SK-N-SH (cell line): Measurements from ENCODE around the gene ZNF594. TPM values are rescaled to one million over a fixed set of nuclear protein-coding genes. Genes with fewer than 3 reads are reported as not detected.

Experiments used
- CTCF ChIA-PET: fragments of 300-600, 350-600 bp; formaldehyde crosslinking; extraction: SDS; loops from one replicate; lab custom pipeline; 2021; lab: Yijun Ruan, JAX
- POLR2A ChIA-PET: fragments of 350-600 bp; sonication (Branson Sonifier 250); formaldehyde crosslinking; extraction: SDS; loops from one replicate; lab custom pipeline; 2020; ENCODE audit warnings: antibody characterized with exemption, inconsistent platforms; lab: Yijun Ruan, JAX
- DNase-seq: peaks from one replicate; pipeline ENCODE4 v3.0.0; 2012
- H2AFZ ChIP-seq: fragments of 200-600 bp; sonication (generic); 2 replicates; pipeline ENCODE4 v1.8.1; 2016; ENCODE audit warnings: antibody characterized with exemption, mild to moderate bottlenecking, low read depth
- H3F3A ChIP-seq: fragments of 200-600 bp; sonication (generic); replicated peaks from 2 replicates; pipeline ENCODE3; 2016; ENCODE audit warnings: antibody characterized with exemption, mild to moderate bottlenecking; ENCODE audit not compliant: insufficient read depth
- H3K27ac ChIP-seq, 2 experiments: fragments of 200-500 bp in 1 of 2; fragments of 200-600 bp in 1 of 2; sonication (Bioruptor generic) in 1 of 2; sonication (generic), shearing (Covaris generic) in 1 of 2; 2 replicates each; pipeline versions ENCODE4 v1.5.1 to v1.6.1; 2014 to 2016; ENCODE audit warnings: low read depth in 2 of 2, inconsistent platforms in 1 of 2, low read length in 1 of 2, mild to moderate bottlenecking in 1 of 2, mixed read lengths in 1 of 2
- H3K27me3 ChIP-seq: fragments of 200-600 bp; sonication (generic), shearing (Covaris generic); 2 replicates; pipeline ENCODE4 v1.6.1; 2016; ENCODE audit warnings: mixed run types; ENCODE audit not compliant: insufficient read depth
- H3K36me3 ChIP-seq, 2 experiments: fragments of 200-500 bp in 1 of 2; fragments of 200-600 bp in 1 of 2; sonication (Bioruptor generic) in 1 of 2; sonication (generic) in 1 of 2; replicated peaks in 1 of 2; 2 replicates each; pipeline versions ENCODE3 to v1.5.1; 2014 to 2016; ENCODE audit warnings: low read length in 1 of 2, mild to moderate bottlenecking in 1 of 2; ENCODE audit not compliant: insufficient read depth in 2 of 2, control insufficient read depth in 1 of 2
- H3K4me1 ChIP-seq, 2 experiments: fragments of 200-500 bp in 1 of 2; fragments of 200-600 bp in 1 of 2; sonication (Bioruptor generic) in 1 of 2; sonication (generic), shearing (Covaris generic) in 1 of 2; 2 replicates each; pipeline versions ENCODE4 v1.5.1 to v1.6.1; 2014 to 2016; ENCODE audit warnings: low read depth in 1 of 2, low read length in 1 of 2, mixed run types in 1 of 2; ENCODE audit not compliant: insufficient read depth in 2 of 2, control insufficient read depth in 1 of 2
- H3K4me2 ChIP-seq: fragments of 200-600 bp; sonication (generic), shearing (Covaris generic); 2 replicates; pipeline ENCODE4 v1.6.1; 2017; ENCODE audit warnings: mixed run types
- H3K4me3 ChIP-seq, 2 experiments: fragments of 200-500 bp in 1 of 2; fragments of 200-600 bp in 1 of 2; sonication (Bioruptor generic) in 1 of 2; sonication (generic), shearing (Covaris generic) in 1 of 2; 2 replicates each; pipeline versions ENCODE4 v1.5.1 to v1.8.1; 2014 to 2016; ENCODE audit warnings: low read depth in 2 of 2, inconsistent platforms in 1 of 2, low read length in 1 of 2, mild to moderate bottlenecking in 1 of 2, mixed read lengths in 1 of 2, moderate library complexity in 1 of 2
- H3K79me2 ChIP-seq: fragments of 200-600 bp; sonication (generic); 2 replicates; pipeline ENCODE4 v1.8.1; 2017; ENCODE audit warnings: mild to moderate bottlenecking; ENCODE audit not compliant: insufficient read depth
- H3K9ac ChIP-seq: fragments of 200-600 bp; sonication (generic); 2 replicates; pipeline ENCODE4 v1.6.1; 2017; ENCODE audit warnings: mixed run types
- H3K9me2 ChIP-seq: fragments of 200-600 bp; sonication (generic); 2 replicates; pipeline ENCODE4 v1.6.1; 2017; ENCODE audit warnings: mixed run types
- H3K9me3 ChIP-seq: fragments of 200-600 bp; sonication (generic); 2 replicates; pipeline ENCODE4 v1.6.1; 2017; ENCODE audit warnings: mixed run types, mild to moderate bottlenecking, moderate library complexity
- H4K20me1 ChIP-seq: fragments of 200-600 bp; sonication (generic); 2 replicates; pipeline ENCODE4 v1.6.1; 2017; ENCODE audit warnings: mild to moderate bottlenecking, mixed run types; ENCODE audit not compliant: insufficient read depth
- CHD2 ChIP-seq: fragments of 150-350 bp; IDR thresholded peaks from 2 replicates; pipeline ENCODE4 v1.6.1; 2018; ENCODE audit warnings: low read length; ENCODE audit not compliant: partially characterized antibody
- ELF1 ChIP-seq: IDR thresholded peaks from 2 replicates; pipeline ENCODE4 v1.4.0; 2012
- EP300 ChIP-seq, 2 experiments: IDR thresholded peaks; 2 replicates each; pipeline versions ENCODE4 v1.4.0 to v1.6.1; 2012; ENCODE audit warnings: borderline replicate concordance in 1 of 2, low read depth in 1 of 2, low read length in 1 of 2
- FOSL2 ChIP-seq: IDR thresholded peaks from 2 replicates; pipeline ENCODE4 v1.4.0; 2012; ENCODE audit warnings: low read depth, mild to moderate bottlenecking, moderate library complexity, borderline replicate concordance
- FOXJ3 ChIP-seq: sonication (generic); formaldehyde crosslinking; IDR thresholded peaks from 2 replicates; pipeline ENCODE4 v1.5.1; 2020; ENCODE audit warnings: mild to moderate bottlenecking, missing genetic modification reagents
- FOXM1 ChIP-seq: IDR thresholded peaks from 2 replicates; pipeline ENCODE4 v1.4.0; 2012; ENCODE audit warnings: low read depth, mild to moderate bottlenecking
- GABPA ChIP-seq: IDR thresholded peaks from 2 replicates; pipeline ENCODE4 v1.4.0; 2012; ENCODE audit warnings: low read depth, mild to moderate bottlenecking
- GATA2 ChIP-seq: sonication (generic); formaldehyde crosslinking; IDR thresholded peaks from 2 replicates; pipeline ENCODE4 v1.5.0; 2020; ENCODE audit warnings: mild to moderate bottlenecking, missing genetic modification reagents
- IRF3 ChIP-seq: fragments of 150-350 bp; IDR thresholded peaks from 2 replicates; pipeline ENCODE4 v1.6.1; 2016; ENCODE audit warnings: mild to moderate bottlenecking, low read depth, low read length
- MEF2A ChIP-seq: IDR thresholded peaks from 2 replicates; pipeline ENCODE4 v1.4.0; 2012; ENCODE audit warnings: low read depth, borderline replicate concordance
- MXI1 ChIP-seq: IDR thresholded peaks from 2 replicates; pipeline ENCODE4 v1.6.1; 2012; ENCODE audit warnings: mild to moderate bottlenecking, low read depth, low read length, improper control_type of control experiment
- NFIC ChIP-seq: IDR thresholded peaks from 2 replicates; pipeline ENCODE4 v1.4.0; 2012; ENCODE audit warnings: borderline replicate concordance
- PBX3 ChIP-seq: IDR thresholded peaks from 2 replicates; pipeline ENCODE4; 2012
- POLR2AphosphoS5 ChIP-seq: IDR thresholded peaks from 2 replicates; pipeline ENCODE4 v1.6.1; 2012; ENCODE audit warnings: low read depth, low read length
- RAD21 ChIP-seq: IDR thresholded peaks from 2 replicates; pipeline ENCODE4 v1.6.1; 2012; ENCODE audit warnings: mild to moderate bottlenecking, low read length
- RCOR1 ChIP-seq: fragments of 150-350 bp; IDR thresholded peaks from 2 replicates; pipeline ENCODE4 v1.6.1; 2017; ENCODE audit warnings: antibody characterized with exemption, low read length
- REST ChIP-seq: IDR thresholded peaks from 2 replicates; pipeline ENCODE4 v1.6.1; 2012; ENCODE audit warnings: mild to moderate bottlenecking, low read depth, low read length, moderate library complexity
- SMC3 ChIP-seq: IDR thresholded peaks from 2 replicates; pipeline ENCODE4 v1.6.1; 2012; ENCODE audit warnings: low read depth, low read length, improper control_type of control experiment
- TCF12 ChIP-seq: IDR thresholded peaks from 2 replicates; pipeline ENCODE4 v1.4.0; 2012
- TEAD4 ChIP-seq: IDR thresholded peaks from 2 replicates; pipeline ENCODE4 v1.4.0; 2012; ENCODE audit warnings: mild to moderate bottlenecking, borderline replicate concordance; ENCODE audit not compliant: insufficient read depth
- USF1 ChIP-seq: IDR thresholded peaks from 2 replicates; pipeline ENCODE4 v1.4.0; 2012; ENCODE audit warnings: low read depth, borderline replicate concordance
- ZBTB33 ChIP-seq: IDR thresholded peaks from 2 replicates; pipeline ENCODE4 v1.4.0; 2012; ENCODE audit warnings: low read depth, borderline replicate concordance
- WGBS: methylation state at CpG from one replicate; pipeline ENCODE4 v1.1.6; 2017; ENCODE audit warnings: low lambda C conversion rate; 5-methylcytosine and 5-hydroxymethylcytosine counted together
- polyA plus RNA-seq, 3 experiments: library from polyadenylated mRNA; depleted of rRNA; stranded (reverse); fragments of >200 nt; gene quantifications; 2 replicates each; pipeline ENCODE4 v1.2.3, GENCODE V29; 2012

ZNF594 gene
- polyA plus RNA-seq (2012; rRNA removed) = 2.8 and 4.8 TPM in 2 replicates
- polyA plus RNA-seq (2012; cell fraction: cytosol; rRNA removed) = 2.5 and 2.6 TPM in 2 replicates
- polyA plus RNA-seq (2012; cell fraction: nucleus; rRNA removed) = 12.7 and 14.6 TPM in 2 replicates

GRCh38 chr17:5191541-5192417 is at the start of gene ZNF594:
TSS of gene ZNF594 (minus strand) at chr17:5191868. CDS start at chr17:5184256, 7,612 bp downstream.
- 7% methylated on average over 38 of the region's 82 CpGs for WGBS
- H3K9me2 ChIP-seq = no peaks in the 10 kb centered on the region
- H3K27ac ChIP-seq = peak within 1 kb of the TSS; percentile 71 to 80
- H4K20me1 ChIP-seq = no peaks in the 10 kb centered on the region
- ChIA-PET POLR2A (interaction anchor here (1.1 to 1.4 kb wide), 2 partner anchors 9 to 80 kb away, joined by 3 read pairs; partner anchors contain the start of gene ZNF232), CTCF (interaction anchor here (0.6 to 2.7 kb wide), 6 partner anchors 9 to 104 kb away, joined by 3 to 15 read pairs (median 4); no protein-coding TSS in a partner anchor)
- H3K79me2 ChIP-seq = peaks cover 37% of the 10 kb centered on the region
- H3K36me3 ChIP-seq = peaks cover 6 to 40% of the 10 kb centered on the region in 2 experiments
- H3K9ac ChIP-seq = peak within 1 kb of the TSS; percentile 81
- H3K4me3 ChIP-seq = peak within 1 kb of the TSS; percentile 79 to 94
- DNase-seq = peak; percentile 99
- H3K4me2 ChIP-seq = peak within 1 kb of the TSS; percentile 80
- H3K4me1 ChIP-seq = peaks cover 0 to 7% of the 10 kb centered on the region in 2 experiments; a peak in 1 of 4 replicates
- no peaks in the 10 kb centered on the region for H3K27me3 ChIP-seq
- peaks cover 6% of the 10 kb centered on the region for H3F3A ChIP-seq
- H2AFZ ChIP-seq = peak within 1 kb of the TSS; percentile 93
- peaks cover 21% of the 10 kb centered on the region for H3K9me3 ChIP-seq
- TF ChIP-seq TEAD4 (no peak), USF1 (no peak), RAD21 (no peak), TCF12 (no peak), ZBTB33 (0 out of 2 replicates have a peak, but pooled peaks have one; percentile 13), MEF2A (no peak), MXI1 (peak; percentile 89), RCOR1 (no peak; the same call in 1 of the 2 replicates), ELF1 (peak; percentile 87), EP300 (IDR thresholded peaks at IDR 0.05; ENCODE audit: borderline replicate concordance in 1 of 2, low read depth in 1 of 2, low read length in 1 of 2) (no peak), GATA2 (CRISPR knock-in tag) (no peak), IRF3 (no peak), GABPA (peak; percentile 82), FOSL2 (no peak), CHD2 (peak; percentile 65), REST (no peak), PBX3 (no peak), POLR2AphosphoS5 (peak; percentile 76), FOXM1 (no peak), FOXJ3 (CRISPR knock-in tag) (no peak), SMC3 (no peak), NFIC (peak; percentile 60; the same call in 1 of the 2 replicates)
